ENCODE measurements around the gene THTPA. TPM values are rescaled to one million over a fixed set of nuclear protein-coding genes. Genes with fewer than 3 reads are reported as not detected.

The THTPA gene
- total and polyA plus RNA-seq, 9 of the 15 experiments (the other 6 are each of a cell fraction or from before 2014, with no cell fraction given), result 2.4 to 8.7 (median 5.2) TPM

DNA sequence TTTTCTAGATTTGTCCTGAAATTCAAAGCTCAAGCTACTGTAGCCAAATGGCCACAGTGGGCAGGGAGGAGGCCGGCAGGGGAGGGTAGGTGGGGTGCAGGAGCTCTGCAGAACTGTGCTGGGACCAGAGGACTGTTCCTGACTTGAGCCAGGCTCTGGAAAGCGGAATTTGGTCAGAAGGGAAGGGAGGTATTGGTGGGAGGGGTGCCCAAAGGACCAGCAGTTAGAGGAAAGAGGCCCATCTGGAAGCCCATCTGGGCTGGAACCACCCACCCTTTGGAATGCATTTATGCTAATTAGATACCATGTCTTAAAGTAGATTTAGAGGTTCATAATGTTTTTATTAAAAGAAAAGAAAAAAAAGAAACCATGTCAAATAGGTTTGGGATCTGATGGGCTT is 47.0 kb downstream of the THTPA start:
- no peak for FAIRE-seq
- ChIA-PET POLR2A (no interaction called here), CTCF (ENCODE audit: low intra/inter-chr PET ratio) (no interaction called here)
- Histone ChIP-seq H3K9me3 (replicated peaks; ENCODE audit: control insufficient read depth, insufficient read depth, low read depth, low read length) (no peaks in the 10 kb centered on the region), H3K79me2 (ENCODE audit: control insufficient read depth, insufficient read depth, low read length) (no peaks in the 10 kb centered on the region), H3K4me2 (ENCODE audit: insufficient read depth, low read length) (no peak overlapping the region), H3K9ac (ENCODE audit: insufficient read depth in 1 of 2, low read depth in 2 of 2, low read length in 2 of 2) (no peak overlapping the region), H3K4me1 (replicated peaks in 1 of 2; ENCODE audit: control insufficient read depth in 2 of 2, insufficient read depth in 2 of 2, low read length in 2 of 2) (no peaks in the 10 kb centered on the region; a peak in 1 of 5 replicates), H3K27ac (ENCODE audit: extremely low read depth, low read depth, low read length) (no peak overlapping the region), H3K4me3 (no peak overlapping the region), H3K36me3 (ENCODE audit: control insufficient read depth, insufficient read depth, low read length) (no peaks in the 10 kb centered on the region), H4K20me1 (replicated peaks; ENCODE audit: control insufficient read depth, insufficient read depth, low read length) (no peaks in the 10 kb centered on the region), H3K9me1 (ENCODE audit: control insufficient read depth, insufficient read depth, low read length) (no peaks in the 10 kb centered on the region), H3K27me3 (ENCODE audit: control insufficient read depth in 2 of 2, insufficient read depth in 2 of 2, low read length in 2 of 2) (peaks cover 0 to 11% of the 10 kb centered on the region in 2 experiments; a peak in 2 of 5 replicates), H2AFZ (ENCODE audit: low read depth, low read length) (no peak overlapping the region)
- no peak for DNase-seq (ENCODE audit: extremely low read depth in 1 of 4, low spot score in 3 of 4)
- ATAC-seq, result no peak
- in situ Hi-C loops (cut with MboI) (no loop called here), intact Hi-C loops (cut with micrococcal nuclease) (no loop called here)
- no TSS peak for BruUV-seq (replicated peaks)
- 0% methylated on average over 1 of the region's 2 CpGs for whole genome bisulfite sequencing (ENCODE audit: insufficient coverage, low coverage, missing lambda C conversion rate)
- TF ChIP-seq RNF2 (IDR thresholded peaks at IDR 0.05) (no peak), LEF1 (IDR thresholded peaks at IDR 0.05) (no peak), ZBTB7A (IDR thresholded peaks at IDR 0.05; ENCODE audit: borderline replicate concordance, control insufficient read depth, low read depth, low read length) (no peak), ELF4 (CRISPR knock-in tag; IDR thresholded peaks at IDR 0.05) (no peak), U2AF1 (optimal IDR thresholded peaks at IDR 0.05; ENCODE audit: low read depth, low read length) (no peak), PHF21A (IDR thresholded peaks at IDR 0.05; ENCODE audit: borderline replicate concordance, low read depth) (no peak), TAF9B (IDR thresholded peaks at IDR 0.05; ENCODE audit: partially characterized antibody) (no peak), ZNF274 (IDR thresholded peaks at IDR 0.05; ENCODE audit: borderline replicate concordance, low read depth, low read length) (no peak), TCFL5 (CRISPR knock-in tag; conservative IDR thresholded peaks at IDR 0.05) (no peak), ZNF785 (CRISPR knock-in tag; IDR thresholded peaks at IDR 0.05) (no peak), PURB (CRISPR knock-in tag; IDR thresholded peaks at IDR 0.05; ENCODE audit: low read depth) (no peak), BCOR (IDR thresholded peaks at IDR 0.05) (no peak), ZNF668 (CRISPR knock-in tag; IDR thresholded peaks at IDR 0.05) (no peak), SMARCC2 (IDR thresholded peaks at IDR 0.05; ENCODE audit: low read depth) (no peak)
- TF ChIP-seq, protein P1, sequence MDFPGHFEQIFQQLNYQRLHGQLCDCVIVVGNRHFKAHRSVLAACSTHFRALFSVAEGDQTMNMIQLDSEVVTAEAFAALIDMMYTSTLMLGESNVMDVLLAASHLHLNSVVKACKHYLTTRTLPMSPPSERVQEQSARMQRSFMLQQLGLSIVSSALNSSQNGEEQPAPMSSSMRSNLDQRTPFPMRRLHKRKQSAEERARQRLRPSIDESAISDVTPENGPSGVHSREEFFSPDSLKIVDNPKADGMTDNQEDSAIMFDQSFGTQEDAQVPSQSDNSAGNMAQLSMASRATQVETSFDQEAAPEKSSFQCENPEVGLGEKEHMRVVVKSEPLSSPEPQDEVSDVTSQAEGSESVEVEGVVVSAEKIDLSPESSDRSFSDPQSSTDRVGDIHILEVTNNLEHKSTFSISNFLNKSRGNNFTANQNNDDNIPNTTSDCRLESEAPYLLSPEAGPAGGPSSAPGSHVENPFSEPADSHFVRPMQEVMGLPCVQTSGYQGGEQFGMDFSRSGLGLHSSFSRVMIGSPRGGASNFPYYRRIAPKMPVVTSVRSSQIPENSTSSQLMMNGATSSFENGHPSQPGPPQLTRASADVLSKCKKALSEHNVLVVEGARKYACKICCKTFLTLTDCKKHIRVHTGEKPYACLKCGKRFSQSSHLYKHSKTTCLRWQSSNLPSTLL (IDR thresholded peaks at IDR 0.05), result no peak
- TF ChIP-seq, protein P2, sequence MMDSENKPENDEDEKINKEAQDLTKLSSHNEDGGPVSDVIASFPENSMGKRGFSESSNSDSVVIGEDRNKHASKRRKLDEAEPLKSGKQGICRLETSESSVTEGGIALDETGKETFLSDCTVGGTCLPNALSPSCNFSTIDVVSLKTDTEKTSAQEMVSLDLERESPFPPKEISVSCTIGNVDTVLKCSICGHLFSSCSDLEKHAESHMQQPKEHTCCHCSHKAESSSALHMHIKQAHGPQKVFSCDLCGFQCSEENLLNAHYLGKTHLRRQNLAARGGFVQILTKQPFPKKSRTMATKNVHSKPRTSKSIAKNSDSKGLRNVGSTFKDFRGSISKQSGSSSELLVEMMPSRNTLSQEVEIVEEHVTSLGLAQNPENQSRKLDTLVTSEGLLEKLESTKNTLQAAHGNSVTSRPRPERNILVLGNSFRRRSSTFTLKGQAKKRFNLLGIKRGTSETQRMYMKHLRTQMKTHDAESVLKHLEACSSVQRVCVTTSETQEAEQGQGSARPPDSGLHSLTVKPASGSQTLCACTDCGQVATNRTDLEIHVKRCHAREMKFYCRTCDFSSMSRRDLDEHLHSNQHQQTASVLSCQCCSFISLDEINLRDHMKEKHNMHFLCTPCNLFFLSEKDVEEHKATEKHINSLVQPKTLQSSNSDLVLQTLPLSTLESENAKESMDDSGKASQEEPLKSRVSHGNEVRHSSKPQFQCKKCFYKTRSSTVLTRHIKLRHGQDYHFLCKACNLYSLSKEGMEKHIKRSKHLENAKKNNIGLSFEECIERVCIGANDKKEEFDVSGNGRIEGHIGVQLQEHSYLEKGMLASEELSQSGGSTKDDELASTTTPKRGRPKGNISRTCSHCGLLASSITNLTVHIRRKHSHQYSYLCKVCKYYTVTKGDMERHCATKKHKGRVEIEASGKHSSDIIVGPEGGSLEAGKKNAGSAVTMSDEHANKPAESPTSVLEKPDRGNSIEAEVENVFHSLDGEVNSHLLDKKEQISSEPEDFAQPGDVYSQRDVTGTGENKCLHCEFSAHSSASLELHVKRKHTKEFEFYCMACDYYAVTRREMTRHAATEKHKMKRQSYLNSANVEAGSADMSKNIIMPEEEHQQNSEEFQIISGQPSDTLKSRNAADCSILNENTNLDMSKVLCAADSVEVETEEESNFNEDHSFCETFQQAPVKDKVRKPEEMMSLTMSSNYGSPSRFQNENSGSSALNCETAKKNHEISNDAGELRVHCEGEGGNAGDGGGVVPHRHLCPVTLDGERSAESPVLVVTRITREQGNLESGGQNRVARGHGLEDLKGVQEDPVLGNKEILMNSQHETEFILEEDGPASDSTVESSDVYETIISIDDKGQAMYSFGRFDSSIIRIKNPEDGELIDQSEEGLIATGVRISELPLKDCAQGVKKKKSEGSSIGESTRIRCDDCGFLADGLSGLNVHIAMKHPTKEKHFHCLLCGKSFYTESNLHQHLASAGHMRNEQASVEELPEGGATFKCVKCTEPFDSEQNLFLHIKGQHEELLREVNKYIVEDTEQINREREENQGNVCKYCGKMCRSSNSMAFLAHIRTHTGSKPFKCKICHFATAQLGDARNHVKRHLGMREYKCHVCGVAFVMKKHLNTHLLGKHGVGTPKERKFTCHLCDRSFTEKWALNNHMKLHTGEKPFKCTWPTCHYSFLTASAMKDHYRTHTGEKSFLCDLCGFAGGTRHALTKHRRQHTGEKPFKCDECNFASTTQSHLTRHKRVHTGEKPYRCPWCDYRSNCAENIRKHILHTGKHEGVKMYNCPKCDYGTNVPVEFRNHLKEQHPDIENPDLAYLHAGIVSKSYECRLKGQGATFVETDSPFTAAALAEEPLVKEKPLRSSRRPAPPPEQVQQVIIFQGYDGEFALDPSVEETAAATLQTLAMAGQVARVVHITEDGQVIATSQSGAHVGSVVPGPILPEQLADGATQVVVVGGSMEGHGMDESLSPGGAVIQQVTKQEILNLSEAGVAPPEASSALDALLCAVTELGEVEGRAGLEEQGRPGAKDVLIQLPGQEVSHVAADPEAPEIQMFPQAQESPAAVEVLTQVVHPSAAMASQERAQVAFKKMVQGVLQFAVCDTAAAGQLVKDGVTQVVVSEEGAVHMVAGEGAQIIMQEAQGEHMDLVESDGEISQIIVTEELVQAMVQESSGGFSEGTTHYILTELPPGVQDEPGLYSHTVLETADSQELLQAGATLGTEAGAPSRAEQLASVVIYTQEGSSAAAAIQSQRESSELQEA (IDR thresholded peaks at IDR 0.05; ENCODE audit: low read depth), result no peak
